HG03457 (cell line): ENCODE data around the gene MEA1.

ENCODE experiments used
- ATAC-seq: cut with Tn5 transposase; IDR thresholded peaks from one replicate; pipeline ENCODE4 v1.9.1; 2021; ENCODE audit warnings: moderate number of reproducible peaks; ENCODE audit not compliant: unreplicated experiment

MEA1 gene

DNA sequence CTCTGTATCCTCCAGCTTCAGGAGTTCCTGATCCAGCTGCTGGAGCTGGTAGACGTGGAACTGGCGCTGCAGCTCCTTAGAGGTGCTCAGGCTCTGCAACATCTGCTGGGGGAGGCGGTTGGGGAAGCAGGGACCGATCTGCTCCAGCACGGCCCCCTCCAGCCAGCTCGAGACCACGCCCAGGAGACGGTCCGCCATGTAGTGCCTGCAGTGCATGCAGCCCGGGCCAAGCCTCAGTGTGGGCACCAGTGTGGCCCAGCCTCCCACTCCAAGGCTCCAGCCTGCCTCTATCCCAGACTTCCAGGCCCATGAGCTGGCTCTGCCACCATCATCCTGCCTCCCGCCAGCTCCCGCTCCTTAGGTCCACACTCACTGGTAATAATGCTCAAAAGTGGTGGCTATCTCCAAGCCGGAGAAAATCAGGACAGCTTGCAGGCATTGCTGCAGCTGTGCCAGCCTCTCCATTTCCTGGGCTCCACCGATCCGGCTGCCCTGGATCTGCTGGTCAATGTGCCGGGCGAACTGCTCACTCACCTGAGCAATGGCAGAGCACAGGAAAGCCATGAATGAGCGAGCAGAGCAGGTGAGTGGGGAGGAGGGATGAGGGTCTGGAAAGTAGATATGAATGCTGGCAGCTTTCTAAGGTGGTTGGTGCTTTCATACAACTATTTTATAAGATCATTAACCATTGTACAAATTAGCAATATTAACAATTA is 27.0 kb upstream of the MEA1 start:
- ATAC-seq: no peak

DNA sequence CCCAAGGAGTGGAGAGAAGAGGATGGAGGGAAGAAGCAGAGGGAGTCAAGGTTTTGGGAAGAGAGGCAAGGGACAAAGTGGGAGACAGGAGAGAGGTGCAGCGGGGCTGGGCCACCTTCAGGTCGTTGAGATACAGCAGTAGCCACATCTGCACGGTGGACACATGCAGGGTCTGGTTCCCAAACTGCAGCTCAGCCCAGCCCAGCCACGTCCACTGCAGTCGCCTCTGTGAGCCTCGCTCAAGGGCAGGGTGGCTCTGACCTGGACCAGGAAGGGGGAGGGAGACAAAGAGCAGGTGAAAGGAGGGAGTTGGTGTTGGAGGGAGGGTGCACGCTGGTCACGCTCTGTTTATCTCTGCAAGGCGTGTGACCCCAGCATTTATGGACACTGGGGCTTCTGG is 25.0 kb upstream of the MEA1 start:
- ATAC-seq: no peak

DNA sequence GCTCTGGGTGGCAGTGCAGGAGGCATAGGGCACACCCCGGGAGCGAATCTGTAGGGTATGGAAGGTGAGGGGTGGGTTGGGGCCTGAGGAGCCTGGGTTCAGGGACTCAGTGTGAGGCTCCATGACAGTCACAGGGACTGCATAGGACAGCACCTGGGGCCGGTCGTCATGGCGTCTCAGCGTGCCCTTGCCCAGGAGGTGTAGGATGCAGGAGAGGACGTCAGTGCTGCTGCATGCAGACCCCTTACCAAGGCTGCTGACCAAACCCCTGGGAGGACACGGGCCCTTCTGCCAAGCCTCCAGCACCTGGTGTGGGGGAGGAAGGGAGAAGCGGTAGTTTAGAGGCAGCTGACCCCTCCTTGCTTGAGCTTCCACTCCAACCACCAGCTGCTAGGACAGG is 24.0 kb upstream of the MEA1 start:
- ATAC-seq: no peak

DNA sequence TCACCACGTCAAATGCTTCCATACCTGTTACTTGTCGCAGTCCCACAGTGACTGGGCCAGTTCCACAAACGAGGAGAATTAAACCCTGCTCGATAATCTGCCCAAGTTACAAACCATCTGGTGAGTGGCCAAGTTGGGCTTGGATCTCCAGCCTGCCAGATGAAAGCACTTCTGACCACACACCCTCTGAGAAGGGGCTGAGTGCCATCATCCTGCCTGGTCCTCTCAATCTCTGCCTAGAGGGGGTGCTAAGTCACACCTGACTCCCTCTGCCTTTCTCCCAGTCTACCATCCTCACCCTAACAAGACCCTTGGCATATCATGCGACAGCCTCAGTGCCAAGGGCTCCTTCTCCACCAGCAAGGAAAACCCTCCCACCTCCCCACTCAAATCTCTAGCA is 23.5 kb upstream of the MEA1 start:
- no peak for ATAC-seq

DNA sequence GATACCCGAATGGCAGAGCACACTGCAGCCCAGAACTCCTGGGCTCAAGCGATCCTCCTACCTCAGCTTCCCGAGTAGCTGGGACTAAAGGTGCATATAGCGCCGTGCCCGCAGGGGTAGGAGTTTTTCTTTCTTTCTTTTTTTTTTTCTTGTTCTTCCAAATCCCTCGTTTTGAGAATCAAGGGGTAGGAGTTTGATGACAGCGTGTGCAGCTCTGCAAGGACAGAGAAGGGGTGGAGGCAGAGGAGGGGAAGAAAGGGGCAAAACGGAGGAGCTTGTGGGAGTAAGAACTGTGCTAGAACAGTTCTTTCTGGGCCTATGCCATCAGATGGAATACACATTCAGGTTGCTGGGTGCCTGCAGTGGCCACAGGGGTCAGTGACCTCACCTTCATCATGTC is 23.0 kb upstream of the MEA1 start:
- ATAC-seq: no peak

DNA sequence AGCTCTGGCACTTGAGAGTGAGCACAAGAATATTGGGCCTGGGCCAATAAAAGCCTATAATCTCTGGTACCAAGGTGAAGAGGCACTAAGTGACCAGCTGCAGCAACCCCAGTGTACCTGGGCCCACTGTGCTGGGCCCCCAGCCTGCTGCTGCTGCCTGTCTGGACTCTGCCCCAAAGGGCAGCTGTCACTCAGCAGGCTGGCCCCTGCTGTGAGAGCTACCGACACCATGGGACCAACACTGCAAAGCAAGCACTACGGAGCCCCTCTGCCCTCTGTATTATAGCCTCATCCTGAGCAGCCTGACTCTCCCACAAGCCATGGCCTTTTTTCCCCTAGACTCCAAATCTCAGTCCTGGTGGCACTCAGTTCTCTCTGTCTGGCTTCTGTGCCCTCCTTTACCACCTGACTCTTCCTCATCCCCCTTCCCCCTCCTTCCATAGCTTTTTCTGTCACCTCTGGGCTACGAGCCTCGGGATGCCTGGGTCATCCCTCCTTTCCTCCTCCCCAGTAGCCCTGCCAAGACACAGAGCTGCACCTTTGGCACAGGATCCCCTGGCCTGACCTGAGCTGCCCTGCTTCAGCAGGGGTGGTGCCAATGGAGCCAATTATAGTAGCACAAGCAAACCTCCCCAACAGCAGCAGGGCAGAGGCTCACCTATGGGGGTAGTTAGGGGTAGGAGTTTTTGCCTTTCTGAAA is 21.9 kb upstream of the MEA1 start:
- no peak for ATAC-seq

DNA sequence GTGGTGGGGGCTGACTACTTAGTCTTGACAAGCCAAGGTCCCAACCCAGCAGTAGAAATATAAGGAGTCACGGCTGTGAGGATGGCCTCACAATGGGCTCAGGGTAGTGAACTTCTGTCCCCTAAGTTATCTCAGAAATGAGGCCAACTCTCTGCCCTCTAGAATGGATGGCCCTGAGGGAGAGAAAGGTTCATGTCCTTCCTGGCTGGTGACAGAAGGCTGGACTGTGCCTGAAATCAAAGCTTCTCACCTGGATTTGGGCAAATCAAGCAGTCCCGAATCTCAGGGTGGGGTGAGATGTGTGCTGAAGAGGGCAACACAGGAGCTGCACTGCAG is 20.4 kb upstream of the MEA1 start:
- no peak for ATAC-seq

DNA sequence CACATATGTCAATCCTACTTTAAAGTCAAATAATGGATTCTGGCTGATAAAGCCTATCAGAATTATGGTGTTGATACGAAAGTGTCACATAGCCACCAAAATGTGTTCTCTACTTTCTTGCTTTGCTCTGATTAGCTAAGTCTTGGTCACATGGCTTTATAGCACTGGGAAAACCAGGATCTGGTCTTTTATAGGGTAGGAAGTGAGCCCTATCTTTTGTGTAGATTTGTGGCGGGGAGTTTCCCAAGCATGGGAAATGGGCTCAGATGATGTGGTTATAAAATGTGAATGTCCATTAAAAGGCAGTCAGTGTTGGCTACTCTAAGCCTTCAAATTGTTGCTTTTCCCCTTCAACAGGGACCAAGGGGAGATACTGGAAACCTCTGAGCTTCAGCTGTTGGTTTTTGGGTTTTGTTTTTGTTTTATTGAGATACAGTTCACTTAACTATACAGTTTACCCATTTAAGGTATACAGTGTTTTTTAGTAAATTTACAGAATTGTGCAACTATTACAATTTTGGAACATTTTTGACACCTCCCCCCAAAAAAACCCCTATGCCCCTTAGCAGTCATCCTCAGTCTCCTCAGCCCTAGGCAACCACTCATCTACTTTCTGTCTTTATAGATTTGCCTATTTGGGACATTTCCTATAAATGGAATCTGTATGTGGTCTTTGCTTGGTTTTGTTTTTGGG is 19.9 kb upstream of the MEA1 start:
- ATAC-seq: no peak

DNA sequence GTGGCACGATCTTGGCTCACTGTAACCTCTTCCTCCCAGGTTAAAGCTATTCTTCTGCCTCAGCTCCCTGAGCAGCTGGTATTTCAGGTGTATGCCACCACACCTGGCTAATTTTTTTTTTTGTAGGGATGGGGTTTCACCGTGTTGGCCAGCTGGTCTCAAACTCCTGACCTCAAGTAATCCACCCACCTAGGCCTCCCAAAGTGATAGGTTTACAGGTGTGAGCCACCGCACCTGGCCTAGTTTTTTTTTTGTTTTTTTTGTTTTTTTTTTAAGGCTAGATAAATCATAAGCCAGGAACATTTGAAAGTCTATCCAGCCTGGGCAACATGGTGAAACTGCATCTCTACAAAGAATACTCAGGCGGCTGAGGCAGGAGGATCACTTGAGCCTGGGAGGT is 18.6 kb upstream of the MEA1 start:
- ATAC-seq: no peak

DNA sequence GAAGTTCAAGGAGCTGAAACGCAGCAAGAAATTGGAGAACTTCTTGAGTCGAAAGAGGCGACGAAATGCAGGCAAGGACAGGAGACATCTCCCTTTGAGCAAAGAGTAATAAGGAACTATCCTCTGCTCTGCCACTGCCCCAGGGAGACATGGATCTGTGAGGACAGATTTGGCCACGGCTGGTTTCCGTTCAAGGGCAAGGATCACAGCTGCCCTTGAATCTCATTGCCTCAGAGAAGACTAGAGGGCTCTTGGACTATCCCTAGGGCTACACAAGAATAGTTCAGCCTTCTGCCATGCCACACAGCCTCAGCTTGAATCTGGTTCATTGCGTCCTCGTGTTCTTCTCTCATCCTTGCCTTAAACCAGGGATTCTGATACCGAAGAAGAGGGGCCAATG is 15.4 kb upstream of the MEA1 start:
- no peak for ATAC-seq

DNA sequence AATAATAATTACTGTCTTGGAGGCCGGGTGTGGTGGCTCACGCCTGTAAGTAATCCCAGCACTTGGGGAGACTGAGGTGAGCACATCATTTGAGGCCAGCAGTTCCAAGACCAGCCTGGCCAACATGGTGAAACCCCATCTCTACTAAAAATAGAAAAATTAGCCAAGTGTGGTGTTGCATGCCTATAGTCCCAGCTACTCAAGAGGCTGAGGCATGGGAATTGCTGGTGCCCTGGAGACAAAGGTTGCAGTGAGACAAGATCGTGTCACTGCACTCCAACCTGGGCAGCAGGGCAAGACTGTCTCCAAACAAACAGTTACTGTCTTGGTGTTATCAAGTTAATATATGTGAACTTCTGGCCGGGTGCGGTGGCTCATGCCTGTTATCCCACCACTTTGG is 12.6 kb upstream of the MEA1 start:
- no peak for ATAC-seq

DNA sequence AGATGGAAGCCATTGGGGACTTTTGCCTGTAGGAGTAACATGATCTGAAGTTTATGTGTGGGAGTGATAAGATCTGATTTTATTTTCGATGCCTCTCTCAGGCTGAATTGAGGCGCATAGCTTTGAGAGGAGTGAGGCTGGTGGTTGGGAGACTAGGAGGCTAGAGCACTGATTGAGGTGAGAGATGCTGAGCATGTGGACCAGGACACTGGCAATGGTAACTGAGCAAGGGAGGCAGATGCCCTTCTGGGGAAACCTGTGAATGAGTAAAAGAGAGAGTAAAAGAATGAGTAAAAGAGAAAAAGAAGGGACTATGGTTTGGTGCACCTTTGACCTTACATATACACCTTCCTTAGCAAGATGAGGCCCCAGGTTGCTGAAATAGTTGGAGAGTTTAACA is 10.7 kb upstream of the MEA1 start:
- no peak for ATAC-seq

DNA sequence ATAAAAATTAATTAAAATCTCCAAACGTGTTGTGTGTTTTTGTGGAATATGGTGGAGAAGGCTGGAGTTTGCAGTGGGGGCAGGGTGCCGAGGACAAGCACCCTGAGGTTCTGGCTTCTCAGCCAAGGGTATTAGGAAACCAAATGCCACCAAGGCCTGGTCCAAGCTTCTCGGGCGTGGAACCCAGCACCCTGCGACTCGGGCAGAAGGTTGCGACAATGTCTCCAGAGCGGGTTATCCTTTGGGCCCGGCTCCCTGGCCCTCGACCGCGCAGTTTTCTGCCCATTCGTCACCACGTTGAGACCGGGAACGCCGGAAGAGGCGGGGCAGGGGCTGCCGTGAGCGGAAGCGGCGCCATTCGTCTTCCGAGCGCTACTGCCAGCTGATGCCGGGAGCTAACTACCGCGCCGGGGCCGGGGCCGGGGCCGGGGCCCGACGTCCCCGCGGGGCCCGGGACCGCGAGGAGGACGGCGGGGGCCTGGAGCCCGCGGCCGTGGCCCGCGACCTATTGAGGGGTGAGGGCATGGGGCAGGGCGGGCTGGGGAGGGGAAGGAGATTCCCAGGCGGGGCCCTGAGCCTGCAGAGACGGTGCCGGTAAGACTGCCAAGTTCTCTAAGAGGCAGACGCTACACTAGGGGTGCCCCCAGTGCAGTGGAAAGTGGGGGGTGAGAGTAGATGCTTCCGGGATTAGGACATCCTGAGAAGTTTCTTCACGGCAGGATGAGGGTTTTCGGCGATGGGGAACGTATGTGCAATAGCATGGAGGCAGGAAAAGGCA is 7.7 kb upstream of the MEA1 start, which contains the start of gene RRP36:
Gene RRP36 (plus strand): TSS at position 354 of the 778 bp plus-strand sequence. CDS start 32 bp downstream, at position 386.
- ATAC-seq: no peak

DNA sequence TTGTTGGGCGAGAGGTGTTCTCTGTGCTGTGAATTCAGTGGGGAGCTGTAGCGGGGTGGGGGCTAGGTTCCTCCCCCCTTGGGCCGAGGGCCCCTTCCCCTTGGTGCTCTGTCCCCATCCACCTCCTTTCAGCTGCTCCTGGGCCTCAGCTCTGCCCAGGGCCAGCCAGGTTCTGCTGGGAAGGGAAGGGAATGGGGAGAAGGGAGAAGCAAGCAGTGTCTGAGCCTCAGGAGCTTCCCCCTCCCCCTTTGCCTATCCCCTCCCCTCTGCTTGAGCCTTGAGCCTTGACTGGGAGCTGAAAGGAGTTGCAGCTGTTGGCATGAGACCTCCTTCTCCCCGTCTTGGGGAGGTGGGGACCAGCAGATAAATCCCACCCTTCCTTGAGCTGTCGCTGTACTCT is 7.1 kb upstream of the MEA1 start:
- ATAC-seq: no peak

DNA sequence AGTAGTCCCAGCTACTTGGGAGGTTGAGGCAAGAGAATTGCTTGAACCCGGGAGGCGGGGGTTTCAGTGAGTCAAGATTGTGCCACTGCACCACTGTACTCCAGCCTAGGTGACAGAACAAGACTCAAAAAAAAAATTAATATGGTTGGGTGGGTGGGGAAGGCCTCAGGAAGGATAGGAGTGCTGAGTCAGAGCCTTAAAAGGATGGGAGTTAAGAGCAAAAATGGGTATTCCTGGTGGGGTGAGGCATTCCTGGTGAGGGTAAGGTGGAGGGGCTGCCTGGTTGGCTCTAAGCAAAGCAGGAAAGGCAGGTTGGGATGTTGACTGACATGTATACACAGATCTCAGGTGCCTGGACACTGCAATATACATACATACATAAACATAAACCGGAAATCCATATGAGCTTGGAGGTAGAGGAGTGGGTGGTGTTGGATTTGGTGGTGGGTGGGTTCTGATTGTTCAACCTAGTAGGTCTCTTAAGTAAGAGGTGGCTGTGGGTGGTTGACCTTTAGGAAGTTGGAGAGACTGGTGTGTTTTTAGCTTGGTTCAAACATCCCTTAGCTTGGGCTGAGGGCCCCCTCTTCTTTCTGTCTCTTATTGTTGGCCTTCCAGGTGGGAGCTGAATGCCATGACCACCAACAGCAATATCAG is 6.4 kb upstream of the MEA1 start:
- no peak for ATAC-seq

DNA sequence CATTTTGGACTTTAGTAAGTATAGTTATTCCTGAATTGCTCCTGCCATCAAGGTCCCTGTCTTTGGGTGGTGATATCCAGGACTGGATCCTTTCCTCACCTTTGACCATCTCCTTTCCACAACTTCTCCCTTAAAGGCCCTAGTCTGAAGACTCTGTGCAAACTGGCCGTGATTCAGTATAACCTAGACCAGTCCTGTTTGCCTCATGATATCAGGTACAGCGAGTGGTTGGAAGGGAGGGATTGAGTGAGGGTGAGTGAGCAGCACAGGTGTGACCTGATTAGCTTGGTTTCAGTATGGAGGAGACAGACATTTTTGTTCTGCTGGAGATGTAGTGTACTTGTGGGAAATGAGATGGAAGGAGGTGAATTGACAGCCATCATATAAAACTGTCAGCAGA is 5.4 kb upstream of the MEA1 start:
- ATAC-seq: no peak

DNA sequence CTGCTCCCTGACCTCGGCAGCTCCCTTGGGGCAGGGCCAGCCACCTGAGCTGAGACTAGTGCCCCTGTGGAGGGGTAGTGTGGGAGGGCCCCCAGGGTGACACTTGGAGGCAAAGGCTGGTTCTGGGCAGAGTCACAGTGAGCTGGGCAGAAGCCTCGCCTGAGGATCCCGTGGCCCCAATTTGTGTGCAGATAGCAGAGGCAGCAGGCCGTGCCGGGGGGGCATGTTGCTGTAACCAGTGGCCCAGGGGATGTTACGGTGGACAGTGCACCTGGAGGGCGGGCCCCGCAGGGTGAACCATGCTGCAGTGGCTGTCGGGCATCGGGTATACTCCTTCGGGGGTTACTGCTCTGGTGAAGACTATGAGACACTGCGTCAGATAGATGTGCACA is 3.2 kb upstream of the MEA1 start:
- no peak for ATAC-seq

DNA sequence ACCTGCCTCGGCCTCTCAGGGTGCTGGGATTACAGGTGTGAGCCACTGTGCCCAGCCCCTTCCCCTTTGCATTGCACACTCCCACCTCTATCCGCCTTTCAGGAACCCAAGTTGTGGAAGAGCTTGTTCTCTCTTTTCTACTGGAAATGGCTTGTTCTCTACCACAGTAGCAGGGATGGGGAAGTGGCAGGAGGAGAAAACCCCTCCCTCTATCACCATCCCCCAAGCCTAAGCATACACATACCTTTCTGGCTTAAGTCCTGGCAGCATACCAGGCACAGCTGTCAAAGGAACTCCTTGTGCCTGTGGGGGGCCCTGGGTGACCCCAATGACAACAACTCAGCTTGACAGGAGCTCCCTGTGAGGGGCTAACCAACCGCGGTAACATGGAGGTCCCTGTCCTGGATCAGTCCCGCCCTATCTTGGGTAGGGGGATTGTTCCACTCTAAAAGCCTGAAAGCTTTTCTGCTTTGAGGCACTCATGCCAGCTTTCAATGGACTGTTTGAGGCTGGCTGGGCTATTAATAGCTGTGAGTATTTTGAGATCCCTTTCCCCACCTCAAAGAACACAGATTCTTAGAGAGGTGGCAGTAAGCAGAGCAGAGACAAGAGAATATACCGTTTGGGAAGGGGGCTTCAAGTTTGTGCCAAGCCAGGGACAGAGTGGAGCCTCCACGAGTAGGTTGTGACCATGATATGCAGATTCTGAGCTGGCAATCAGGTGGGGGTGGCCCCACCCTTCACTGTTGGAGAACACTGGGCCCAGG is 2.6 kb upstream of the MEA1 start:
- ATAC-seq: no peak

DNA sequence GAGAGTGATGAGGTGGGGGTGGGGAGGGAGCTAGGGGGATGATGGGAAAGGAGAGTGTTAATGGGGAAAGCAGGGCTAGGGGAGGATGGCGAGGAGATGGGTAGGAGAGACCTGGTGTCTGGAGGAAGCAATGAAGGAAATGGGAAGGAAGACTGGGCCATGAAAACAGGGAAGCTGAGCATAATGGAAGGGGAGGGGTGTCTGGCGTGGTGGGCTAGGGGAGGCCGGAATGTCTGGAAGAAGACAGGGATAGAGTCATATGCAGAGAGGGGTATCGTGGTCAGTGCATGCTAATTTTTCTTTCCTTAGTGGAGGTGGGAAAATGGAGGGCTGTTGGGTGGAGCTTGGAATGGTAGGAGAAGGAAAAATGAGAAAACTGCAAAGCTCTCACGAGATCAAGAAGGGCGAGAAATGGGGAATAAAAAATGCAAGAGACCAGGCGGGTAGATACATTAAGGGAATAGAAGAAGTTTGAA is 726 bp upstream of the MEA1 start:
- no peak for ATAC-seq
